Adipocyte (in vitro differentiated cells): ENCODE measurements around the gene EEIG2.
"Not testable (repeated sequence)": the region's sequence is repeated elsewhere in the genome, so short reads cannot be mapped to it uniquely, and the experiment has no call there.

Experiments
- DNase-seq: peaks from one replicate; pipeline ENCODE4 v3.0.0-alpha.2; 2015; ENCODE audit warnings: low read depth
- H3K27me3 ChIP-seq: replicated peaks from 2 replicates; pipeline ENCODE4 v1.7.0; 2013; ENCODE audit warnings: mild to moderate bottlenecking, low read length, moderate library complexity; ENCODE audit not compliant: control insufficient read depth, insufficient read depth
- H3K36me3 ChIP-seq: 2 replicates; pipeline ENCODE4 v1.7.0; 2013; ENCODE audit warnings: low read length, mild to moderate bottlenecking, moderate library complexity; ENCODE audit not compliant: control insufficient read depth, insufficient read depth, severe bottlenecking
- H3K4me1 ChIP-seq: 2 replicates; pipeline ENCODE4 v1.7.0; 2013; ENCODE audit warnings: mild to moderate bottlenecking, low read length, moderate library complexity; ENCODE audit not compliant: control insufficient read depth, insufficient read depth
- H3K4me3 ChIP-seq: 2 replicates; pipeline ENCODE4 v1.7.0; 2013; ENCODE audit warnings: mild to moderate bottlenecking, low read length, moderate library complexity
- H3K9ac ChIP-seq: 2 replicates; pipeline ENCODE4 v1.7.0; 2013; ENCODE audit warnings: mild to moderate bottlenecking, low read length, moderate library complexity
- H3K9me3 ChIP-seq: 2 replicates; pipeline ENCODE4 v1.7.0; 2013; ENCODE audit warnings: mild to moderate bottlenecking, low read length, moderate library complexity; ENCODE audit not compliant: control insufficient read depth

The EEIG2 gene

GRCh38 chr1:108559215-108560186 is at the start of gene EEIG2:
TSS of gene EEIG2 (plus strand) at chr1:108560100. CDS start at chr1:108560429, 329 bp downstream.
- no peaks in the 10 kb centered on the region for H3K27me3 ChIP-seq
- peak within 1 kb of the TSS; percentile 92 for H3K4me3 ChIP-seq
- H3K9ac ChIP-seq: peak within 1 kb of the TSS; percentile 84
- peaks cover 14% of the 10 kb centered on the region for H3K4me1 ChIP-seq
- DNase-seq: peak; percentile 92
- H3K9me3 ChIP-seq: no peaks in the 10 kb centered on the region
- no peaks in the 10 kb centered on the region for H3K36me3 ChIP-seq

DNA sequence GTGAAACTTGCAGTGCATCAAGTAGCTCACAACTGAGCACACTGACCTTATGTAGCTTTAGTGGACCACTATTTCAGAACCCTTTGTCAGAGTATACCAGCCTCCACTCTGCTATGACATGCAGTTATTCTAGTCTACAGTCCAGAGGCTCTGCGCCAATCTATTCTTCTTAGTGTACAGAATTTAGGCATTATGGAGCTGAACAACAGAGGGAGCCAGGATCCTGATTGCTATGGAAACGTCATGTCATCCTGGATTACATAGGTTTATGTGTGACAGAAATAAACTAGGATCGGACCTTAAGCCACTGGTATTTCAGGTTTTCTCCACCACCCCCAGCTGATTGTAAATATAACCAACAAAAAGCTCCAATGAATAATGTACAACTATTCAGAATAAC is 48.1 kb upstream of the EEIG2 start:
- no peaks in the 10 kb centered on the region for H3K27me3 ChIP-seq
- no peaks in the 10 kb centered on the region for H3K4me1 ChIP-seq
- no peaks in the 10 kb centered on the region for H3K9me3 ChIP-seq
- no peaks in the 10 kb centered on the region for H3K36me3 ChIP-seq
- DNase-seq: peak; percentile 4
- H3K9ac ChIP-seq: no peak overlapping the region
- H3K4me3 ChIP-seq: no peak overlapping the region

- H3K4me1 ChIP-seq: no peaks in the 10 kb centered on the region
- H3K9me3 ChIP-seq: no peaks in the 10 kb centered on the region
- no peak overlapping the region for H3K9ac ChIP-seq
- H3K4me3 ChIP-seq: no peak overlapping the region
- peak; percentile 75 for DNase-seq
- H3K36me3 ChIP-seq: no peaks in the 10 kb centered on the region
- no peaks in the 10 kb centered on the region for H3K27me3 ChIP-seq
These were observed 47.5 kb upstream of the EEIG2 start for GRCh38 chr1:108512239-108513043.

GRCh38 chr1:108513044-108513415 is 46.9 kb upstream of the EEIG2 start:
- no peak overlapping the region for H3K9ac ChIP-seq
- H3K9me3 ChIP-seq: no peaks in the 10 kb centered on the region
- no peak overlapping the region for H3K4me3 ChIP-seq
- no peaks in the 10 kb centered on the region for H3K27me3 ChIP-seq
- no peaks in the 10 kb centered on the region for H3K4me1 ChIP-seq
- H3K36me3 ChIP-seq: no peaks in the 10 kb centered on the region
- DNase-seq: no peak

- H3K9me3 ChIP-seq, H3K27me3 ChIP-seq, DNase-seq, H3K36me3 ChIP-seq, H3K9ac ChIP-seq, H3K4me1 ChIP-seq, H3K4me3 ChIP-seq: not testable (repeated sequence)
These were observed 46.0 kb upstream of the EEIG2 start for GRCh38 chr1:108513914-108514313.

DNA sequence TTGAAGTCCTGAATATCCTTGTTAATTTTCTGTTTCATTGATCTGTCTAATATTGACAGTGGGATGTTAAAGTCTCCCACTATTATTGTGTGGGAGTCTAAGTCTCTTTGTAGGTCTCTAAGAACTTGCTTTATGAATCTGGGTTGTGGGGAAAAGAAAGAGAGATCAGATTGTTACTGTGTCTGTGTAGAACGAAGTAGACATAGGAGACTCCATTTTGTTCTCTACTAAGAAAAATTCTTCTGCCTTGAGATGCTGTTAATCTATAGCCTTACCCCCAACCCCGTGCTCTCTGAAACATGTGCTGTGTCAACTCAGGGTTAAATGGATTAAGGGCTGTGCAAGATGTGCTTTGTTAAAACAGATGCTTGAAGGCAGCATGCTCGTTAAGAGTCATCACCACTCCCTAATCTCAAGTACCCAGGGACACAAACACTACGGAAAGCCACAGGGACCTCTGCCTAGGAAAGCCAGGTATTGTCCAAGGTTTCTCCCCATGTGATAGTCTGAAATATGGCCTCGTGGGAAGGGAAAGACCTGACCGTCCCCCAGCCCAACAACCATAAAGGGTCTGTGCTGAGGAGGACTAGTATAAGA is 42.5 kb upstream of the EEIG2 start:
- not testable (repeated sequence) for H3K9ac ChIP-seq, H3K4me3 ChIP-seq

GRCh38 chr1:108521990-108522393 is 37.9 kb upstream of the EEIG2 start:
- Histone ChIP-seq H3K4me1 (no peaks in the 10 kb centered on the region), H3K36me3 (no peaks in the 10 kb centered on the region), H3K4me3 (no peak overlapping the region), H3K9me3 (no peaks in the 10 kb centered on the region), H3K9ac (no peak overlapping the region), H3K27me3 (peaks cover 3% of the 10 kb centered on the region)
- DNase-seq: no peak

More for the DNA sequence above, 42.5 kb upstream of the EEIG2 start:
- not testable (repeated sequence) for H3K27me3 ChIP-seq, H3K4me1 ChIP-seq, H3K36me3 ChIP-seq, H3K9me3 ChIP-seq, DNase-seq

GRCh38 chr1:108523829-108524228 is 36.1 kb upstream of the EEIG2 start:
- no peak overlapping the region for H3K4me3 ChIP-seq
- no peaks in the 10 kb centered on the region for H3K9me3 ChIP-seq
- H3K9ac ChIP-seq: no peak overlapping the region
- H3K4me1 ChIP-seq: no peaks in the 10 kb centered on the region
- no peaks in the 10 kb centered on the region for H3K36me3 ChIP-seq
- no peak for DNase-seq
- no peaks in the 10 kb centered on the region for H3K27me3 ChIP-seq

GRCh38 chr1:108524676-108525075 is 35.2 kb upstream of the EEIG2 start:
- Histone ChIP-seq H3K4me1 (no peaks in the 10 kb centered on the region), H3K36me3 (no peaks in the 10 kb centered on the region), H3K4me3 (no peak overlapping the region), H3K9ac (no peak overlapping the region), H3K9me3 (no peaks in the 10 kb centered on the region), H3K27me3 (no peaks in the 10 kb centered on the region)
- DNase-seq: no peak

DNA sequence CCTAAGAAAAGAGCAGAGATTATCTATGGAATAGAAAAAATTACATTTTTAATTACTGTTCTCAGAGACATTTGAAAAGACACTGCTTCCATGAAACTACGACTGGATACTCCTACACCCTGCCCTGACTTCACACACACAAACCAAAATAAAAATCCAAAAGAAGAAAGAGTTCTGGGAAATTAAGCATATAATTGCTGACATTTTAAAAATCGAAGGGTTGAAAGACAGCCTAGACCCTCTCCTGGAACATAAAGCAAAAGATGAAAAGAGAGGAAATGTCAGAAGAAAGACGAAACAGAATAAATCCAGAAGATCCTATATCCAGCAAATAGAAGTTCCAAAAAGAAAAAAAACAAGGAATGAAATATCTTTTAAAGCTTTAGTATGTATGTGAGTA is 32.8 kb upstream of the EEIG2 start:
- no peaks in the 10 kb centered on the region for H3K9me3 ChIP-seq
- H3K36me3 ChIP-seq: no peaks in the 10 kb centered on the region
- no peak overlapping the region for H3K4me3 ChIP-seq
- H3K27me3 ChIP-seq: no peaks in the 10 kb centered on the region
- no peak overlapping the region for H3K9ac ChIP-seq
- no peaks in the 10 kb centered on the region for H3K4me1 ChIP-seq
- DNase-seq: no peak

GRCh38 chr1:108527837-108528236 is 32.1 kb upstream of the EEIG2 start:
- no peaks in the 10 kb centered on the region for H3K9me3 ChIP-seq
- H3K36me3 ChIP-seq: no peaks in the 10 kb centered on the region
- no peak for DNase-seq
- H3K9ac ChIP-seq: no peak overlapping the region
- no peak overlapping the region for H3K4me3 ChIP-seq
- no peaks in the 10 kb centered on the region for H3K27me3 ChIP-seq
- H3K4me1 ChIP-seq: no peaks in the 10 kb centered on the region
